Measurements from ENCODE around the gene CTSK. TPM values are rescaled to one million over a fixed set of nuclear protein-coding genes. Genes with fewer than 3 reads are reported as not detected.

Gene CTSK
- total and polyA plus RNA-seq, 2 of the 4 experiments (the other 2 are of a cell fraction) = 7.7 to 15.1 TPM

GRCh38 chr1:150810958-150811659, 3.0 kb upstream of the CTSK start (continued):
- no peak for TF ChIP-seq ELK1 (IDR thresholded peaks at IDR 0.05; ENCODE audit: borderline replicate concordance, low read depth, low read length)
- no peak for TF ChIP-seq MXI1 (IDR thresholded peaks at IDR 0.05; ENCODE audit: borderline replicate concordance, low read depth, low read length)
- TF ChIP-seq MAZ (IDR thresholded peaks at IDR 0.05; ENCODE audit: borderline replicate concordance, low read depth, low read length) = no peak
- no peak for TF ChIP-seq BHLHE40 (IDR thresholded peaks at IDR 0.05; ENCODE audit: low read depth, low read length)
- TF ChIP-seq CEBPB (IDR thresholded peaks at IDR 0.05; ENCODE audit: low read depth, low read length) = no peak
- TF ChIP-seq CHD1 (IDR thresholded peaks at IDR 0.05; ENCODE audit: low read depth, low read length) = no peak

Measured in IMR-90 (cell line).